Adrenal gland (tissue), 12 donors: ENCODE data around the gene BLOC1S3. TPM values are rescaled to one million over a fixed set of nuclear protein-coding genes. Genes with fewer than 3 reads are reported as not detected.
A peak's percentile ranks its signal among the peaks of the same experiment; 100 is the strongest.

Experiments used
- DNase-seq, 7 donors: peaks; one replicate each; pipeline ENCODE4 v3.0.0-alpha.2; 2019 to 2020
- H3K27ac ChIP-seq, 5 donors: fragments of 200-600 bp; sonication (generic) in 4 of 5; 1 replicate in 3 of 5; 2 replicates in 2 of 5; pipeline versions ENCODE4 v1.5.1 to v1.8.0; 2016 to 2020; ENCODE audit warnings: mild to moderate bottlenecking in 1 of 5
- H3K27me3 ChIP-seq: fragments of 200-600 bp; 2 replicates; pipeline ENCODE4 v1.8.0; 2021
- H3K36me3 ChIP-seq, 2 donors: fragments of 200-600 bp; replicated peaks in 1 of 2; 1 replicate in 1 of 2; 2 replicates in 1 of 2; pipeline versions ENCODE4 v1.5.1 to v1.8.0; 2018 to 2022
- H3K4me1 ChIP-seq, 2 donors: fragments of 200-600 bp; replicated peaks in 1 of 2; 1 replicate in 1 of 2; 2 replicates in 1 of 2; pipeline versions ENCODE4 v1.5.1 to v1.8.0; 2018 to 2021
- H3K4me3 ChIP-seq, 4 donors: fragments of 200-600 bp; sonication (generic) in 3 of 4; one replicate each; pipeline ENCODE4 v1.5.1; 2016 to 2018
- H3K9me3 ChIP-seq, 3 donors: fragments of 200-600 bp; sonication (generic) in 1 of 3; replicated peaks in 1 of 3; 1 replicate in 2 of 3; 2 replicates in 1 of 3; pipeline versions ENCODE4 v1.5.1 to v1.8.0; 2016 to 2021
- POLR2A ChIP-seq, 2 donors: fragments of 450-650 bp; IDR thresholded peaks; one replicate each; pipeline ENCODE4 v1.6.1; 2017; ENCODE audit warnings: antibody characterized with exemption in 2 of 2, mild to moderate bottlenecking in 2 of 2, moderate library complexity in 1 of 2
- WGBS, 4 donors: extraction: QIAGEN DNeasy Blood & Tissue Kit in 2 of 4; methylation state at CpG; one replicate each; pipeline versions ENCODE4 v1.1.5 to v1.1.7; 2013 to 2017; 5-methylcytosine and 5-hydroxymethylcytosine counted together
- intact Hi-C, 2 donors: fragments of 100-400 bp; cut with DNase I; formaldehyde crosslinking; loops; one replicate each; pipeline versions ENCODE4 v1.14.1 to v1.15.0; 2022 to 2023
- polyA plus RNA-seq, 3 donors: library from polyadenylated mRNA; stranded (reverse); fragments of 200-250 nt in 2 of 3; fragments of 350-450 nt in 1 of 3; fragmentation: Illumina TruSeq in 1 of 3; extraction: RNeasy Lipid Tissue Mini Kit (QIAGEN cat#74804) in 1 of 3; gene quantifications; one replicate each; pipeline ENCODE4 v1.2.3, GENCODE V29; 2013 to 2014
- total RNA-seq, 9 donors: library from RNA; depleted of rRNA in 4 of 9; stranded (reverse); fragments of >200 nt in 4 of 9; fragments of 120-200 nt in 1 of 9; fragmentation: NEBNext Ultra II Directional in 1 of 9; extraction: Animal tissue kit (Norgen Biotek cat#: 25700) in 1 of 9; gene quantifications; one replicate each; pipeline versions ENCODE4 v1.1.0 to v1.2.4, GENCODE V29; 2013 to 2023
- TF ChIP-seq, protein P1 (sequence below), 6 experiments: fragments of 450-650 bp in 4 of 6; fragments of 200-600 bp in 2 of 6; sonication (generic) in 1 of 6; IDR thresholded peaks; 1 replicate in 5 of 6; 2 replicates in 1 of 6; pipeline versions ENCODE4 v1.5.1 to v1.8.0; 2016 to 2021; ENCODE audit warnings: antibody characterized with exemption in 6 of 6, mild to moderate bottlenecking in 2 of 6, moderate library complexity in 1 of 6
- donor health status: healthy with polysubstance abuse.
- donor health status: Bipolar disorder and iron deficiency.
- donor health status: DM: yes; HTN: yes; CAD: no.
- donor health status: DM: no; HTN: no; CAD: no.
- donor health status: DM: no; HTN: no; CAD: no.
- donor health status: DM: yes; HTN: yes; CAD: no.

The BLOC1S3 gene
- total and polyA plus RNA-seq, 12 donors: 2.8 to 25.5 (median 16.9) TPM

DNA sequence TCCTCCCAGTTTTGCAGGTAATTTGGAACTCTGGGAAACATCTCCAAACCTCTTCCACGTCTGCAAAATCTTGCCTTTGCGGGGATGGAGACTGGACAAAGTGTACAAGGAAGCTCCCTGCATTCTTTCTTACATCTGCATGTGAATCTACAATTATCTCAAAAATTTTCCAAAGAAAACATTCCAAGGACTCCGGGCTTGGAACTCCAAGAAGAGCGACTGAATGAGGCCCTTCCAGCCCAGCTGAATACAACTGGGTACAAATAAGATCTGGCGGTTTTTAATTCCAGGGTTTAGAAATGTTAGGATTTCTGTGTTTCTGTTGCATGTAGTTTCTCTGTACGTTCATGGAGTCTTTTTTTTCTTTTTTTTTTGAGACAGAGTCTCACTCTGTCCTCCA is 38.1 kb downstream of the BLOC1S3 start:
- intact Hi-C loops: no loop called here
- WGBS, 4 donors: 57 to 65% (median 63%) methylated on average over 6 of the region's 6 CpGs
- no peaks in the 10 kb centered on the region for H3K36me3 ChIP-seq

DNA sequence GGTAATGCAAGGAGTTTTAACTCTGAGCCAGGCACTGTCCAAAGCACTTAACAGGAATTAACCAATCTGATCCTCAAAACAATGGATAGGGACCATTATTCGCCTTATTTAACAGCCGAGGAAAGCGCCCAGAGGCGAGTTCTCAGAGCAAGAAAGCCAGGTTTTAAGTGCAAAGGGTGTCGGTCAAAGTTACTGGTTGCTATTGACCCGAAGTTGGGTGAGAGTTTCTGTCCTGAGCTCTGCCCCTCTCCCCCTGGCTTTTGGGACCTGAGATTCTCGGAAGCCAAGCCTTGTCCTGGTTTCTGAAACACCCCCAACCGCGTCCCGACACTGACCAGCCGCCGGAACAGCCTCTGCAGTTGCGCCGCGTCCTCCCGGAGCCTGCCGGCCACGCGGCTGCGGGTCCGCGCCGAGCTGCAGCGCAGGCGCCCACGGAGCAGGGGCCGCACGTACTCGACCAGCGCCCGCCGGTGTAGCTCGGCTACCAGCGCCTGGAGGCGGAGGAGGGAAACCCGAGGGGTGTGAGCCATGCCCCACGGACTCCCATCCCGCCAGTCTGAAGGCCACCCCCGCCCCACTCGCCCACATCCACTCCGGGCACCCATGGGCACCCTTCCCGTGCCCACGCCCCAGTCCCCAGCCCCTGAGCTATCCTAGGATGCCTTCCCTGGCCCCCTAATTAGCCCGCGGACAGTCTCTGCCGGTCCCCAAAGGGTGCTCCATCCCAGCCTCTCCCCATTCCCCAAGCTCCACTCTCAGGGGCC is 38.8 kb downstream of the BLOC1S3 start:
- intact Hi-C loops: no loop called here
- 22 to 42% (median 25%) methylated on average over 16 to 46 of the region's 46 CpGs for WGBS, 4 donors
- Histone ChIP-seq H3K9me3 (no peaks in the 10 kb centered on the region), H3K36me3 (no peaks in the 10 kb centered on the region), H3K4me1 (peaks cover 0 to 14% of the 10 kb centered on the region in 2 donors), H3K27ac (peak overlapping the region in 2 of 5 donors; percentile 26 to 59), H3K27me3 (peaks cover 9% of the 10 kb centered on the region), H3K4me3 (no peak overlapping the region)
- no peak for TF ChIP-seq POLR2A (IDR thresholded peaks at IDR 0.05)
- TF ChIP-seq, protein P1, sequence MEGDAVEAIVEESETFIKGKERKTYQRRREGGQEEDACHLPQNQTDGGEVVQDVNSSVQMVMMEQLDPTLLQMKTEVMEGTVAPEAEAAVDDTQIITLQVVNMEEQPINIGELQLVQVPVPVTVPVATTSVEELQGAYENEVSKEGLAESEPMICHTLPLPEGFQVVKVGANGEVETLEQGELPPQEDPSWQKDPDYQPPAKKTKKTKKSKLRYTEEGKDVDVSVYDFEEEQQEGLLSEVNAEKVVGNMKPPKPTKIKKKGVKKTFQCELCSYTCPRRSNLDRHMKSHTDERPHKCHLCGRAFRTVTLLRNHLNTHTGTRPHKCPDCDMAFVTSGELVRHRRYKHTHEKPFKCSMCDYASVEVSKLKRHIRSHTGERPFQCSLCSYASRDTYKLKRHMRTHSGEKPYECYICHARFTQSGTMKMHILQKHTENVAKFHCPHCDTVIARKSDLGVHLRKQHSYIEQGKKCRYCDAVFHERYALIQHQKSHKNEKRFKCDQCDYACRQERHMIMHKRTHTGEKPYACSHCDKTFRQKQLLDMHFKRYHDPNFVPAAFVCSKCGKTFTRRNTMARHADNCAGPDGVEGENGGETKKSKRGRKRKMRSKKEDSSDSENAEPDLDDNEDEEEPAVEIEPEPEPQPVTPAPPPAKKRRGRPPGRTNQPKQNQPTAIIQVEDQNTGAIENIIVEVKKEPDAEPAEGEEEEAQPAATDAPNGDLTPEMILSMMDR (IDR thresholded peaks at IDR 0.05): no peak
- DNase-seq: no peak

More for the DNA sequence above, 38.1 kb downstream of the BLOC1S3 start:
- TF ChIP-seq POLR2A (IDR thresholded peaks at IDR 0.05): no peak
- TF ChIP-seq, protein P1 (IDR thresholded peaks at IDR 0.05): no peak
- H3K27ac ChIP-seq: no peak overlapping the region
- no peaks in the 10 kb centered on the region for H3K9me3 ChIP-seq
- no peak for DNase-seq
- no peak overlapping the region for H3K4me3 ChIP-seq
- peaks cover 3 to 22% of the 10 kb centered on the region in 2 donors for H3K4me1 ChIP-seq
- peaks cover 9% of the 10 kb centered on the region for H3K27me3 ChIP-seq

DNA sequence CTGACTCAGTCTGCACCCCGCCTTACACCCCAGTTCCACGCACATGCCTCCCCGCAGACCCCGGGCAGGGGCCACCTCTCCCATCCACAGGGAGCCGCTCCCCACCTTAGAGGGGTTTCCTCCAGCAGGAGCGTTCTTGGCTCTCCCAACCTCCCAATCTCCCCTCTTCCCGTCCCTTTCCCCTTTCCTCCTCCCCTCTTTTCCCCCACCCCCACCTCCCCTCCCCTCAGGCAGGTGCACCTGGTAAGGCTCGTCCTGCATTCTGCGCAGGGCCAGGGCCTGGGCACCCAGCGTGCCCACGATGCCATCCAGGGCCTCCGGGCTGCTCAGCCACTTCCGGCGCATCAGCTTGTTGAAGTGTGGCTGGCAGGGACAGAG is 39.4 kb downstream of the BLOC1S3 start:
- no peak for DNase-seq
- WGBS, 4 donors: 49 to 68% (median 58%) methylated on average over 11 to 14 of the region's 14 CpGs
- TF ChIP-seq POLR2A (IDR thresholded peaks at IDR 0.05): no peak
- TF ChIP-seq, protein P1 (IDR thresholded peaks at IDR 0.05): no peak
- Histone ChIP-seq H3K36me3 (no peaks in the 10 kb centered on the region), H3K27me3 (peaks cover 9% of the 10 kb centered on the region), H3K4me1 (peaks cover 0 to 11% of the 10 kb centered on the region in 2 donors), H3K9me3 (no peaks in the 10 kb centered on the region), H3K4me3 (no peak overlapping the region), H3K27ac (peak overlapping the region in 1 of 5 donors; percentile 59)
- intact Hi-C loops: no loop called here

DNA sequence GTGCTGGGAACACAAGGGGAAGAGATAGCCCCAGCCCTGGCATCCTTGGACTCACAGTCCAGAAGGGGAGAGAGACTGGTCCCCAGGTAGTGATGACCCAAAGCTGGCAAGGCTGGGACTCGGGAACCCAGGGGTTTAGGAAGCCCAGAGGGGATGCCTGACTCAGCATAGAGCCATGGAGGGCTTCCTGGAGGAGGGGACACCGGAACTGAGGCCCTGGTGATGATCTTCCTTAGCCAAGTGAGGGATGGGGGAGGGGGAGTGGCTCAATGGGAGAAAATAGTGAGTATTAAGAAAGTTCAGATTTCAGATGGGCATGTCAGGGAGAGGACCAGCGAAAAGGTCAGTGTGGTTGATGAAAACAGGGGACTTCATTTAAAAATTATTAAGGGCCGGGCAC is 39.8 kb downstream of the BLOC1S3 start:
- peak overlapping the region in 1 of 5 donors; percentile 59 for H3K27ac ChIP-seq
- peaks cover 0 to 11% of the 10 kb centered on the region in 2 donors for H3K4me1 ChIP-seq
- peaks cover 9% of the 10 kb centered on the region for H3K27me3 ChIP-seq
- no peaks in the 10 kb centered on the region for H3K9me3 ChIP-seq
- TF ChIP-seq POLR2A (IDR thresholded peaks at IDR 0.05): no peak
- TF ChIP-seq, protein P1 (IDR thresholded peaks at IDR 0.05): no peak
- 63 to 72% (median 66%) methylated on average over 4 of the region's 4 CpGs for WGBS, 4 donors
- intact Hi-C loops: no loop called here
- H3K4me3 ChIP-seq: no peak overlapping the region
- no peaks in the 10 kb centered on the region for H3K36me3 ChIP-seq
- DNase-seq: no peak
